Kidney (tissue), 14 donors: ENCODE data around the gene PIEZO2. TPM values are rescaled to one million over a fixed set of nuclear protein-coding genes. Genes with fewer than 3 reads are reported as not detected.

Experiments
- DNase-seq, 5 donors: peaks; one replicate each; pipeline ENCODE4 v3.0.0-alpha.2; 2013 to 2020
- FAIRE-seq: peaks from 2 replicates; lab custom pipeline; 2012; peaks lifted over from hg19 to GRCh38; lab: Jason Lieb, UNC
- H3K27ac ChIP-seq, 2 donors: one replicate each; pipeline ENCODE4 v1.7.0; 2013; ENCODE audit warnings: low read depth in 2 of 2, low read length in 2 of 2, inconsistent platforms in 1 of 2
- H3K27me3 ChIP-seq: one replicate; pipeline ENCODE4 v1.7.1; 2013; ENCODE audit warnings: low read length, inconsistent platforms; ENCODE audit not compliant: control insufficient read depth, insufficient read depth
- H3K36me3 ChIP-seq, 3 donors: one replicate each; pipeline versions ENCODE4 v1.7.0 to v1.7.1; 2013; ENCODE audit warnings: low read length in 3 of 3, control low read depth in 1 of 3, inconsistent platforms in 1 of 3; ENCODE audit not compliant: insufficient read depth in 3 of 3, control insufficient read depth in 2 of 3
- H3K4me1 ChIP-seq, 3 donors: one replicate each; pipeline versions ENCODE4 v1.7.0 to v1.7.1; 2013; ENCODE audit warnings: low read length in 3 of 3, inconsistent platforms in 1 of 3, low read depth in 1 of 3; ENCODE audit not compliant: control insufficient read depth in 2 of 3, insufficient read depth in 2 of 3
- H3K4me3 ChIP-seq, 3 donors: one replicate each; pipeline versions ENCODE4 v1.7.0 to v1.8.1; 2013; ENCODE audit warnings: low read length in 3 of 3, control low read depth in 1 of 3, inconsistent platforms in 1 of 3
- H3K9ac ChIP-seq, 3 donors: one replicate each; pipeline versions ENCODE4 v1.7.0 to v1.7.1; 2013; ENCODE audit warnings: low read length in 3 of 3, control low read depth in 1 of 3, inconsistent platforms in 1 of 3
- H3K9me3 ChIP-seq, 3 donors: one replicate each; pipeline versions ENCODE4 v1.7.0 to v1.7.1; 2013; ENCODE audit warnings: low read length in 3 of 3, control low read depth in 1 of 3, inconsistent platforms in 1 of 3; ENCODE audit not compliant: control insufficient read depth in 2 of 3, insufficient read depth in 1 of 3
- CTCF ChIP-seq: IDR thresholded peaks from 3 replicates; pipeline ENCODE4 v1.5.1; 2012; ENCODE audit warnings: mild to moderate bottlenecking, moderate library complexity, borderline replicate concordance; ENCODE audit not compliant: insufficient read depth; ENCODE audit errors: extremely low read depth
- intact Hi-C: fragments of 100-400 bp; cut with DNase I; formaldehyde crosslinking; loops from one replicate; pipeline ENCODE4 v1.11.1; 2022
- polyA plus RNA-seq: library from polyadenylated mRNA; stranded (reverse); fragments of 350-450 nt; fragmentation: Illumina TruSeq; extraction: RNeasy Lipid Tissue Mini Kit (QIAGEN cat#74804); gene quantifications from one replicate; pipeline ENCODE4 v1.2.3, GENCODE V29; 2014; ENCODE audit warnings: low read depth, low replicate concordance; ENCODE audit not compliant: insufficient read depth
- total RNA-seq: library from RNA; stranded (reverse); fragmentation: NEBNext Ultra II Directional; extraction: Animal tissue kit (Norgen Biotek cat#: 25700); gene quantifications from one replicate; pipeline ENCODE4 v1.2.1, GENCODE V29; 2021
- donor health status: control.
- donor health status: control.
- donor health status: control.
- donor health status: control.
- donor health status: control.
- donor health status: DM: yes; HTN: yes; CAD: no.
- donor health status: Normal renal cell carcinoma (clear cell type).

The PIEZO2 gene
- total and polyA plus RNA-seq, 2 donors from 2014 or later: 1.1 to 4.1 TPM

- Histone ChIP-seq H3K27me3 (no peaks in the 10 kb centered on the region), H3K9ac (no peak overlapping the region), H3K9me3 (peaks cover 0 to 20% (median 11%) of the 10 kb centered on the region in 3 donors), H3K36me3 (no peaks in the 10 kb centered on the region), H3K27ac (no peak overlapping the region), H3K4me1 (no peaks in the 10 kb centered on the region), H3K4me3 (no peak overlapping the region)
- intact Hi-C loops: no loop called here
- no peak for FAIRE-seq
- no peak for DNase-seq
- no peak for TF ChIP-seq CTCF
Measured at GRCh38 chr18:10985689-10986088, 163.7 kb downstream of the PIEZO2 start.

GRCh38 chr18:10979411-10979810 is 170.0 kb downstream of the PIEZO2 start:
- no peak overlapping the region for H3K27ac ChIP-seq
- no peaks in the 10 kb centered on the region for H3K4me1 ChIP-seq
- peaks cover 0 to 7% (median under 1%) of the 10 kb centered on the region in 3 donors for H3K9me3 ChIP-seq
- H3K36me3 ChIP-seq: no peaks in the 10 kb centered on the region
- no peak overlapping the region for H3K9ac ChIP-seq
- H3K27me3 ChIP-seq: no peaks in the 10 kb centered on the region
- no peak overlapping the region for H3K4me3 ChIP-seq
- intact Hi-C loops: no loop called here
- DNase-seq: no peak
- no peak for TF ChIP-seq CTCF
- FAIRE-seq: no peak

- Histone ChIP-seq H3K9me3 (no peaks in the 10 kb centered on the region), H3K27ac (no peak overlapping the region), H3K9ac (no peak overlapping the region), H3K4me1 (no peaks in the 10 kb centered on the region), H3K36me3 (no peaks in the 10 kb centered on the region), H3K4me3 (no peak overlapping the region), H3K27me3 (no peaks in the 10 kb centered on the region)
- TF ChIP-seq CTCF: no peak
- DNase-seq (no peak), FAIRE-seq (no peak)
- intact Hi-C loops: no loop called here
Measured at GRCh38 chr18:10977042-10977441, 172.3 kb downstream of the PIEZO2 start.

GRCh38 chr18:10973567-10974203 is 175.7 kb downstream of the PIEZO2 start:
- no peak for FAIRE-seq
- H3K36me3 ChIP-seq: no peaks in the 10 kb centered on the region
- H3K27me3 ChIP-seq: no peaks in the 10 kb centered on the region
- no peak for DNase-seq
- no peaks in the 10 kb centered on the region for H3K9me3 ChIP-seq
- intact Hi-C loops: no loop called here
- H3K9ac ChIP-seq: no peak overlapping the region
- no peak for TF ChIP-seq CTCF
- H3K27ac ChIP-seq: no peak overlapping the region
- no peaks in the 10 kb centered on the region for H3K4me1 ChIP-seq
- no peak overlapping the region for H3K4me3 ChIP-seq
